Inferior parietal cortex (tissue), 1 donor: ENCODE data around the gene LRP5.
"Not testable (repeated sequence)": the region's sequence is repeated elsewhere in the genome, so short reads cannot be mapped to it uniquely, and the experiment has no call there.

ENCODE experiments used
- DNase-seq: peaks from one replicate; pipeline ENCODE4 v3.0.0-alpha.2; 2016; ENCODE audit errors: extremely low spot score

The LRP5 gene

GRCh38 chr11:68442433-68442832, 130.0 kb downstream of the LRP5 start:
- DNase-seq: no peak

- no peak for DNase-seq
These were observed 132.2 kb downstream of the LRP5 start for GRCh38 chr11:68444566-68444965.

GRCh38 chr11:68445531-68446035, 133.2 kb downstream of the LRP5 start:
- no peak for DNase-seq

- DNase-seq: no peak
These were observed 133.8 kb downstream of the LRP5 start for GRCh38 chr11:68446046-68446725.

- DNase-seq: peak; percentile 74
These were observed 134.8 kb downstream of the LRP5 start for GRCh38 chr11:68447015-68447801.

- not testable (repeated sequence) for DNase-seq
These were observed 135.5 kb downstream of the LRP5 start for GRCh38 chr11:68447914-68448313.

GRCh38 chr11:68448604-68449011, 136.2 kb downstream of the LRP5 start:
- no peak for DNase-seq

- no peak for DNase-seq
These were observed 137.6 kb downstream of the LRP5 start for GRCh38 chr11:68449951-68450350.

- no peak for DNase-seq
These were observed 138.3 kb downstream of the LRP5 start for GRCh38 chr11:68450711-68451110.

- DNase-seq: no peak
These were observed 142.4 kb downstream of the LRP5 start for GRCh38 chr11:68454767-68455166.

- no peak for DNase-seq
These were observed 143.1 kb downstream of the LRP5 start for GRCh38 chr11:68455485-68455884.

GRCh38 chr11:68457216-68457897, 145.0 kb downstream of the LRP5 start:
- DNase-seq: no peak

- DNase-seq: no peak
These were observed 145.5 kb downstream of the LRP5 start for GRCh38 chr11:68457898-68458249.

- DNase-seq: not testable (repeated sequence)
These were observed 145.9 kb downstream of the LRP5 start for GRCh38 chr11:68458340-68458739.

- peak; percentile 96 for DNase-seq
These were observed 147.7 kb downstream of the LRP5 start for GRCh38 chr11:68459886-68460740.

GRCh38 chr11:68460741-68461574, 148.6 kb downstream of the LRP5 start, which contains the start of gene PPP6R3:
TSS of gene PPP6R3 (plus strand) at chr11:68460752. CDS start at chr11:68537665, 76,913 bp downstream.
- no peak for DNase-seq

- no peak for DNase-seq
These were observed 149.2 kb downstream of the LRP5 start for GRCh38 chr11:68461575-68461917.

GRCh38 chr11:68463714-68464113, 151.3 kb downstream of the LRP5 start:
- DNase-seq: no peak

GRCh38 chr11:68467201-68467834, 154.9 kb downstream of the LRP5 start:
- DNase-seq: no peak

GRCh38 chr11:68468217-68468828, 155.9 kb downstream of the LRP5 start:
- DNase-seq: no peak
